HG02840 (cell line): ENCODE measurements around the gene AGK.
"Not testable (repeated sequence)": the region's sequence is repeated elsewhere in the genome, so short reads cannot be mapped to it uniquely, and the experiment has no call there.

Experiments
- ATAC-seq: cut with Tn5 transposase; IDR thresholded peaks from one replicate; pipeline ENCODE4 v1.9.1; 2021; ENCODE audit warnings: mild to moderate bottlenecking, moderate library complexity, moderate number of reproducible peaks; ENCODE audit not compliant: unreplicated experiment, low FRiP score

AGK gene

DNA sequence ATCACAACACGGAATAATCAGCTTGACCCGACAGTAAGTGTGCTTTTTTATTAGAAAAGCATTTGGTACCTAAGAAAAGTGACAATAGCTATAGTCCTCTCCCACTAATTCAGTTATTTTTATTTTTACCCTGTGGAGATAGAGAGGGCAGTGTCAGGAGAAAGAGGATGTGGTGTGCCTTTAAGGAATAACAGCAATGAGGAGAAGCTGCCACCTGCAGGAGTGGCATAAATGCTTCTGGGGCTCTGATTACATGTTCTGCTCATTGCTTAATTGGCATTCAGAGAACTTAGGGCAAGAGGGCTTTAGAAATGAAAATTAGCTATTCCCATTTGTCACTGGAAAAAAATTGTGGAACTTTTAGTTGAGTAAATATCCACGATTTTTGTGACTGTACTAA is 90.7 kb downstream of the AGK start:
- ATAC-seq, result no peak

- ATAC-seq, result no peak
Observed at GRCh38 chr7:141645188-141645587, 94.0 kb downstream of the AGK start.

DNA sequence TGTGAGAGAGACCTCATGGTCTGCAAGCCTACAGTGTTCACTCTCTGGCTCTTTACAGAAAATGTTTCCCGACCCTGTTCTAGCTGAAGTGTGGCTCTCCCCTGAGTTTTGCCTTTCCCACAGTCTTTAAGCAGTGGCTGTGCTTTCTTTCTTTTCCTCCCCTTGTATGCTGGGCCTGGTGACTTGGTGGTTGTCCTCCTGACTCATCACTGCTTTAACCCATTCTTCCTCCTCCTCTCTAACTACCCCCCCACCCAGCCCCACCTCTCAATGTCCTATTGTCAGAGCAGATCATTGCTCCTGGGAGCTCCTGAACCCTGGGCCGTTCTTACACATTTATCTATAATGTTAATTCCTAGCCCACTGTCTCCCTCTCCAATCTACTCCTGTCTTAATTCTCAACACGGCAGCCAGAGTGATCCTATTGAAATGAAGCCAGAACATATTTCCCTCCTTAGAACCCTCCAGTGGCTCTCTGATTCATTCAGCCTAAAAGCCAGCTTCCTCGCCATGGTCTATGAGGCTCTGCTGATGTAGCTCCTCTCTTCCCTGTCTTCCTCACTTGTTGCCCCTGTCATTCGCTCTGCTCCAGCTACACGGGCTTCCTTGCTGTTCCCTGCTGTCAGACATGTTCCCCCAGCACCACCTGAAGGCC is 95.7 kb downstream of the AGK start:
- ATAC-seq, result no peak

- not testable (repeated sequence) for ATAC-seq
Observed at GRCh38 chr7:141647701-141648100, 96.5 kb downstream of the AGK start.

- no peak for ATAC-seq
Observed at GRCh38 chr7:141648276-141649114, 97.3 kb downstream of the AGK start.

DNA sequence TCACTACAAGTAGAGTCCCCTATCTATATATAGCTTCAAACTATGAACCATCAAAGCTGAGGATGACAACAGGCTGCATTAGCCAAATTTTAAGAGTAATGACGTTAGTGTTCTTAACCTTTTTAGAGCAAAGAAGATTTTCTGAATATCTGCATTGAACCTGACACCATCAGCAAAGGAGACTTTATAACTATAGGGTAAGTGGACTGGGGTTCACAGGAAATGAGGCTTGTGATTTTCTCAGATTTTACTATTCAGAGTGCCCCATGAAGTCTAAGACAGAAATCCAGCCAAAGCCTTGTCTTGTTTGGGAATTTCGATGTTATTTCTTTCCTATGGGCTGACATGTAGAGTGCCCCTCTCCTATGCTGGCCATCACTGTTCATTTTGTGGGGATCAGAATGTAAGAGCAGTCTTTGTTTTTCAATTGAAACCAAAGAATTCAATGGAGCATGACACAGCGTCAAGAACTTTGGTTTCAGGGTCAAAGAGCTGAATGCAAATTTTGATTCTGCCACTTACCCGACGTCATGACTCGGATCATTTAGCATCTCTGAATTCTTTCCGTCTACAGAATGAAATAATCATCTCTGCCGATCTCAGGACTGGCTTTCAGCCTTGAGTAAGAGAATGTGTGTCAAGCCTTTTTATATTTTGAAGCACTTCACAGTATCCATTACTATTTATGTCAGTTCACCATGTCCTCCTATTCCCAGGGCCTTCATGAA is 98.1 kb downstream of the AGK start:
- peak; percentile 50 for ATAC-seq

DNA sequence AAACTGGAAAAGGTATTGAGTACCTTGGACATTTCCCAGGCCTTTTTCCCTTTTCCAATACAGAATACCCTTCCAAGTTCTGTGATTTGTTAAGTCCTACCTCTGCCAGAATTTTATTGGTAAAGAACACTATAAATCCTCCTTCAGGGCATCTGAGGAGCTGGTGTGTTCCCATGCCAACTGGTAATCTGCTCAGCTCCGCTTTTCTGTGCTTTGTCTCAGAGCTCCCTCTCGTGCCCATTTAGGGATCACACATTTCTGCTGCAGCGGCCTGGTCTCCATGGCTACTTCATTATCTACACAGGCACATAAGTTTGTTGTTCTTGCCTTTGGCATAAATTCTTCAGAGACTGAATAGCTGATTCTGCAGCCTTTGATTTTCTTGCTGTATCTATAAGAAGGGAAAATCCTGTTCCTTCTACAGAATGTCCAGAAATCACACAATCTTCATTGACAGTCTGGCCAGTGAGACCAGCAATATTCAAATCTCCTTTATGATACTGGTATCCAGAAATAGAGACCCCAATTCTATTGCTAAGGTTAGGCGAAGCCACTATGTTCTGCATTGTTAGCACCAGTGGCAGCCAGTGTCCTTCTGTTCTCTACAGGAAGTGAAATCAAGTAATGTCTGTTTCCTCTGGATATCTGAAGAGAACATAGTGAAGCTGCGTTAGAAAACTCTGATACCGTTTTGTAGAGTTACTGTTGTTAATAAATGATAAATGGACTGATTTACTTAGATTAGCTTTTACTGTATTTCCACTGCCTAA is 98.8 kb downstream of the AGK start:
- ATAC-seq, result peak; percentile 66

- no peak for ATAC-seq
Observed at GRCh38 chr7:141651417-141651816, 100.2 kb downstream of the AGK start.

DNA sequence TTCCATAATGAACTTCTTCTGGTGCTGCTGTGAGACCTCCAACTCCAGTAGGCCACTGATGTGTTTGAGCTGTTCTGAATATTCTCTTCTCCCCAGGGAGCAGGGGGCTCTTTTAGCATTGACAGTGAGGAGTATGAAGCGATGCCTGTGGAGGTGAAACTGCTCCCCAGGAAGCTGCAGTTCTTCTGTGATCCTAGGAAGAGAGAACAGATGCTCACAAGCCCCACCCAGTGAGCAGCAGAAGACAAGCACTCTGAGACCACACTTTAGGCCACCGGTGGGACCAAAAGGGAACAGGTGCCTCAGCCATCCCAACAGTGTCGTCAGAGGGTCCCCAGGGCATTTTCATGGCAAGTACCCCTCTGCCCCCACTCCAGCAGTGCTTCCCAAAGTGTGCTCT is 101.5 kb downstream of the AGK start:
- no peak for ATAC-seq

GRCh38 chr7:141654551-141654950 is 103.3 kb downstream of the AGK start:
- peak; percentile 67 for ATAC-seq

DNA sequence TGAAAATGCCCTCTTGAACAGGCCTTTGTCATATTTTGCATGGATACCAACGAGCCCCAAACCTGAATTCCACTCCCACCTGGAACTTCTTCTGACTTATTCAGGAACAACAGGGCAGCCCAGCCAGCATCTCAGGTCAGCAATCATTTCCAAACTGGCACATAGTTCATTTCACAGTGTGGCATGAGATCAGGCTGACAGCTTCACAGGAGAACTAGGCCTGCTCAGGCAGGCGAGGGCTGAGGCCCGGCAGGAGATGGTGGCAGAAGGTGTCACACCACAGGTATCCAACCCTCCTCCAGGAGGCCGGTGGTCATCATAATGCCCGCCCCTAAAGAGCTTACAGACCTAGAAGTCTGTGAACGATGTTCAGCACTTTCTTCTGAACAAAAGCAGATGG is 108.3 kb downstream of the AGK start:
- no peak for ATAC-seq

DNA sequence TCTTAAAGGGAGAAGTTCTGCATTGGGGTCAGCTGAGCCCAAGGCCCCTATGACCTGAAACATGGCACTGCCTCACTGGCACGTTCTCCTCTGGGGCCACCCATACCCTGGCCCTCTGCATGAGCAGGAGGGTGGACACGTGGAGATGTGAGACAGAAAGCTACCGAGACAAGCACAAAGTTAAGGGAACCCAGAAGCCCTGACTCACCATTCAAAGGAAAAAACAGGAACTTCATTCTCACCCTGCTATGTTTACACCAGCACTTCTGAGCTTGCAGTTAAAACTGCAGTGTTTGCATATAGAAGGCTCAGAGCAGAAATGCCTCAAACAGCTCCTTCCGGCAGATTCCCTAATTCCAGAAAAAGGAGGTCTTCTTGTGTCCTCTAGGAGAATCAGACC is 109.0 kb downstream of the AGK start:
- no peak for ATAC-seq

- ATAC-seq, result no peak
Observed at GRCh38 chr7:141663081-141663849, 112.1 kb downstream of the AGK start.

DNA sequence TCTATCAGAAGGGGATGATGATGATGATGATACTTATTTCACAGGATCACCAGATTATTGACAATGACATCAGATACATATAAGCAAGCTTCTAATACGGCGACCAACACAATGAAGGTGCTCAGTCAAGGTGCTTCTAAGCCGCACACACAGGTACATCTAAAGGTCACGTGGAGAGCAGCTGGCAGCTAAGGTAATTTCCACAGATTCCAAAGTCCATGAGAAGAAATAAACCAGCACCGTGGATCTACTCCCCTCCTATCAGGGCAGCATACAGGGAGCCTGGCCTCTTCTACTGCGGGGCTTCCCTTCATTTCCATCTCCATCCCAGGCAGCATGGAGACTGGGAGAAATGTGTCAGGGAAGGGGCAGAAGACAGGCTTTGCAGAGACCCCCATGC is 113.2 kb downstream of the AGK start:
- ATAC-seq, result no peak

GRCh38 chr7:141665208-141666035 is 114.2 kb downstream of the AGK start:
- no peak for ATAC-seq

GRCh38 chr7:141666071-141666470 is 114.9 kb downstream of the AGK start:
- no peak for ATAC-seq

GRCh38 chr7:141668853-141669252 is 117.6 kb downstream of the AGK start:
- ATAC-seq, result no peak

GRCh38 chr7:141671705-141672496 is 120.7 kb downstream of the AGK start:
- no peak for ATAC-seq
